SK-N-SH (cell line): ENCODE measurements around the gene TSC22D1. TPM values are rescaled to one million over a fixed set of nuclear protein-coding genes. Genes with fewer than 3 reads are reported as not detected.

Source experiments
- CTCF ChIA-PET: fragments of 300-600, 350-600 bp; formaldehyde crosslinking; extraction: SDS; loops from one replicate; lab custom pipeline; 2021; lab: Yijun Ruan, JAX
- POLR2A ChIA-PET: fragments of 350-600 bp; sonication (Branson Sonifier 250); formaldehyde crosslinking; extraction: SDS; loops from one replicate; lab custom pipeline; 2020; ENCODE audit warnings: antibody characterized with exemption, inconsistent platforms; lab: Yijun Ruan, JAX
- DNase-seq: peaks from one replicate; pipeline ENCODE4 v3.0.0; 2012
- H2AFZ ChIP-seq: fragments of 200-600 bp; sonication (generic); 2 replicates; pipeline ENCODE4 v1.8.1; 2016; ENCODE audit warnings: antibody characterized with exemption, mild to moderate bottlenecking, low read depth
- H3F3A ChIP-seq: fragments of 200-600 bp; sonication (generic); replicated peaks from 2 replicates; pipeline ENCODE3; 2016; ENCODE audit warnings: antibody characterized with exemption, mild to moderate bottlenecking; ENCODE audit not compliant: insufficient read depth
- H3K27ac ChIP-seq, 2 experiments: fragments of 200-500 bp in 1 of 2; fragments of 200-600 bp in 1 of 2; sonication (Bioruptor generic) in 1 of 2; sonication (generic), shearing (Covaris generic) in 1 of 2; 2 replicates each; pipeline versions ENCODE4 v1.5.1 to v1.6.1; 2014 to 2016; ENCODE audit warnings: low read depth in 2 of 2, inconsistent platforms in 1 of 2, low read length in 1 of 2, mild to moderate bottlenecking in 1 of 2, mixed read lengths in 1 of 2
- H3K27me3 ChIP-seq: fragments of 200-600 bp; sonication (generic), shearing (Covaris generic); 2 replicates; pipeline ENCODE4 v1.6.1; 2016; ENCODE audit warnings: mixed run types; ENCODE audit not compliant: insufficient read depth
- H3K36me3 ChIP-seq, 2 experiments: fragments of 200-500 bp in 1 of 2; fragments of 200-600 bp in 1 of 2; sonication (Bioruptor generic) in 1 of 2; sonication (generic) in 1 of 2; replicated peaks in 1 of 2; 2 replicates each; pipeline versions ENCODE3 to v1.5.1; 2014 to 2016; ENCODE audit warnings: low read length in 1 of 2, mild to moderate bottlenecking in 1 of 2; ENCODE audit not compliant: insufficient read depth in 2 of 2, control insufficient read depth in 1 of 2
- H3K4me1 ChIP-seq, 2 experiments: fragments of 200-500 bp in 1 of 2; fragments of 200-600 bp in 1 of 2; sonication (Bioruptor generic) in 1 of 2; sonication (generic), shearing (Covaris generic) in 1 of 2; 2 replicates each; pipeline versions ENCODE4 v1.5.1 to v1.6.1; 2014 to 2016; ENCODE audit warnings: low read depth in 1 of 2, low read length in 1 of 2, mixed run types in 1 of 2; ENCODE audit not compliant: insufficient read depth in 2 of 2, control insufficient read depth in 1 of 2
- H3K4me2 ChIP-seq: fragments of 200-600 bp; sonication (generic), shearing (Covaris generic); 2 replicates; pipeline ENCODE4 v1.6.1; 2017; ENCODE audit warnings: mixed run types
- H3K4me3 ChIP-seq, 2 experiments: fragments of 200-500 bp in 1 of 2; fragments of 200-600 bp in 1 of 2; sonication (Bioruptor generic) in 1 of 2; sonication (generic), shearing (Covaris generic) in 1 of 2; 2 replicates each; pipeline versions ENCODE4 v1.5.1 to v1.8.1; 2014 to 2016; ENCODE audit warnings: low read depth in 2 of 2, inconsistent platforms in 1 of 2, low read length in 1 of 2, mild to moderate bottlenecking in 1 of 2, mixed read lengths in 1 of 2, moderate library complexity in 1 of 2
- H3K79me2 ChIP-seq: fragments of 200-600 bp; sonication (generic); 2 replicates; pipeline ENCODE4 v1.8.1; 2017; ENCODE audit warnings: mild to moderate bottlenecking; ENCODE audit not compliant: insufficient read depth
- H3K9ac ChIP-seq: fragments of 200-600 bp; sonication (generic); 2 replicates; pipeline ENCODE4 v1.6.1; 2017; ENCODE audit warnings: mixed run types
- H3K9me2 ChIP-seq: fragments of 200-600 bp; sonication (generic); 2 replicates; pipeline ENCODE4 v1.6.1; 2017; ENCODE audit warnings: mixed run types
- H3K9me3 ChIP-seq: fragments of 200-600 bp; sonication (generic); 2 replicates; pipeline ENCODE4 v1.6.1; 2017; ENCODE audit warnings: mixed run types, mild to moderate bottlenecking, moderate library complexity
- H4K20me1 ChIP-seq: fragments of 200-600 bp; sonication (generic); 2 replicates; pipeline ENCODE4 v1.6.1; 2017; ENCODE audit warnings: mild to moderate bottlenecking, mixed run types; ENCODE audit not compliant: insufficient read depth
- ELF1 ChIP-seq: IDR thresholded peaks from 2 replicates; pipeline ENCODE4 v1.4.0; 2012
- FOXM1 ChIP-seq: IDR thresholded peaks from 2 replicates; pipeline ENCODE4 v1.4.0; 2012; ENCODE audit warnings: low read depth, mild to moderate bottlenecking
- JUND ChIP-seq: IDR thresholded peaks from 2 replicates; pipeline ENCODE4 v1.4.0; 2012
- MXI1 ChIP-seq: IDR thresholded peaks from 2 replicates; pipeline ENCODE4 v1.6.1; 2012; ENCODE audit warnings: mild to moderate bottlenecking, low read depth, low read length, improper control_type of control experiment
- NRF1 ChIP-seq: IDR thresholded peaks from 2 replicates; pipeline ENCODE4 v1.6.1; 2012; ENCODE audit warnings: low read depth, mild to moderate bottlenecking, low read length
- RAD21 ChIP-seq: IDR thresholded peaks from 2 replicates; pipeline ENCODE4 v1.6.1; 2012; ENCODE audit warnings: mild to moderate bottlenecking, low read length
- RCOR1 ChIP-seq: fragments of 150-350 bp; IDR thresholded peaks from 2 replicates; pipeline ENCODE4 v1.6.1; 2017; ENCODE audit warnings: antibody characterized with exemption, low read length
- SMC3 ChIP-seq: IDR thresholded peaks from 2 replicates; pipeline ENCODE4 v1.6.1; 2012; ENCODE audit warnings: low read depth, low read length, improper control_type of control experiment
- TAF1 ChIP-seq: IDR thresholded peaks from 2 replicates; pipeline ENCODE4 v1.6.1; 2012; ENCODE audit warnings: low read depth, mild to moderate bottlenecking, low read length, moderate library complexity, borderline replicate concordance
- TCF12 ChIP-seq: IDR thresholded peaks from 2 replicates; pipeline ENCODE4 v1.4.0; 2012
- TEAD4 ChIP-seq: IDR thresholded peaks from 2 replicates; pipeline ENCODE4 v1.4.0; 2012; ENCODE audit warnings: mild to moderate bottlenecking, borderline replicate concordance; ENCODE audit not compliant: insufficient read depth
- YY1 ChIP-seq: IDR thresholded peaks from 2 replicates; pipeline ENCODE4 v1.4.0; 2012; ENCODE audit warnings: low read depth, mild to moderate bottlenecking
- WGBS: methylation state at CpG from one replicate; pipeline ENCODE4 v1.1.6; 2017; ENCODE audit warnings: low lambda C conversion rate; 5-methylcytosine and 5-hydroxymethylcytosine counted together
- polyA plus RNA-seq, 3 experiments: library from polyadenylated mRNA; depleted of rRNA; stranded (reverse); fragments of >200 nt; gene quantifications; 2 replicates each; pipeline ENCODE4 v1.2.3, GENCODE V29; 2012
- TF ChIP-seq, protein P1 (sequence below): fragments of 150-350 bp; IDR thresholded peaks from 2 replicates; pipeline ENCODE4 v1.6.1; 2017; ENCODE audit warnings: antibody characterized with exemption, low read length, low read depth, borderline replicate concordance
- TF ChIP-seq, protein P2 (sequence below): fragments of 150-350 bp; IDR thresholded peaks from 2 replicates; pipeline ENCODE4 v1.6.1; 2016; ENCODE audit warnings: mild to moderate bottlenecking, low read depth, low read length
- TF ChIP-seq, protein P3 (sequence below): IDR thresholded peaks from 2 replicates; pipeline ENCODE4 v1.6.1; 2012; ENCODE audit warnings: mild to moderate bottlenecking, low read depth, low read length, moderate library complexity
- TF ChIP-seq, protein P4 (sequence below): IDR thresholded peaks from 2 replicates; pipeline ENCODE4; 2012
- TF ChIP-seq, protein P5 (sequence below): fragments of 200-600 bp; sonication (generic); IDR thresholded peaks from 2 replicates; pipeline ENCODE4 v1.6.1; 2017; ENCODE audit warnings: antibody characterized with exemption, mild to moderate bottlenecking, moderate library complexity
- TF ChIP-seq, protein P6 (sequence below): IDR thresholded peaks from 2 replicates; pipeline ENCODE4 v1.4.0; 2012; ENCODE audit warnings: low read depth
- TF ChIP-seq, protein P7 (sequence below): IDR thresholded peaks from 2 replicates; pipeline ENCODE4 v1.4.0; 2012; ENCODE audit warnings: low read depth, borderline replicate concordance

Gene TSC22D1
- polyA plus RNA-seq, 1 of the 3 experiments (the other 2 are of a cell fraction), result 137 TPM

DNA sequence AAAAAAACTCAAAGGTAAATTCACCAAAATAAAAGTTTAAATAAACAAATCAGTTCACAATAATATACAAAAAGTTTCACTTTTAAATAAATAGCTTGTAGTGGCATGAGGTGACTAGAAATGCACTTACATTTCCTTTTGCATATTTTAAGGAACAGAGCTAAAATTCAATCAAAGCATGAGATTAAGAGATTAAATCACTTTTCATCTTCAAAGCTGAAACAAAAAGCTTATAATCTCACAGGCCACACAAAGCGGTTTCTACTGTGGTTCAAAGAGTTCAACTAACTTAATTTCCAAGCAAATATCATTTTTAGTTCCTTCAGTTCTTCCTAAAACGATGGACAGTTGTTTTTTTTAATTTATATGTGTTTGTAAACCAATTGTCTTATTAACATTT lies 38.9 kb downstream of the TSC22D1 start:
- 53% methylated on average over 2 of the region's 2 CpGs for WGBS
- Histone ChIP-seq H3K4me1 (peaks cover 0 to 8% of the 10 kb centered on the region in 2 experiments; a peak in 2 of 4 replicates), H3K9ac (no peak overlapping the region), H3K27me3 (no peaks in the 10 kb centered on the region), H3K27ac (no peak overlapping the region), H3K79me2 (peaks cover 32% of the 10 kb centered on the region), H3K9me2 (no peaks in the 10 kb centered on the region), H3K9me3 (no peaks in the 10 kb centered on the region), H2AFZ (no peak overlapping the region), H3F3A (peaks cover 11% of the 10 kb centered on the region), H3K36me3 (peaks cover 50 to 57% of the 10 kb centered on the region in 2 experiments), H4K20me1 (peaks cover 7% of the 10 kb centered on the region; the same call in 1 of the 2 replicates), H3K4me3 (no peak overlapping the region), H3K4me2 (no peak overlapping the region)
- no peak for DNase-seq
- ChIA-PET CTCF (interaction anchor here (1.0 to 1.9 kb wide), 4 partner anchors 9 to 630 kb away, joined by 3 to 5 read pairs (median 3); no protein-coding TSS in a partner anchor), POLR2A (no interaction called here)
- TF ChIP-seq FOXM1, result no peak
- no peak for TF ChIP-seq SMC3
- no peak for TF ChIP-seq ELF1
- TF ChIP-seq, protein P1, sequence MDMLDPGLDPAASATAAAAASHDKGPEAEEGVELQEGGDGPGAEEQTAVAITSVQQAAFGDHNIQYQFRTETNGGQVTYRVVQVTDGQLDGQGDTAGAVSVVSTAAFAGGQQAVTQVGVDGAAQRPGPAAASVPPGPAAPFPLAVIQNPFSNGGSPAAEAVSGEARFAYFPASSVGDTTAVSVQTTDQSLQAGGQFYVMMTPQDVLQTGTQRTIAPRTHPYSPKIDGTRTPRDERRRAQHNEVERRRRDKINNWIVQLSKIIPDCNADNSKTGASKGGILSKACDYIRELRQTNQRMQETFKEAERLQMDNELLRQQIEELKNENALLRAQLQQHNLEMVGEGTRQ, result no peak
- TF ChIP-seq, protein P2, sequence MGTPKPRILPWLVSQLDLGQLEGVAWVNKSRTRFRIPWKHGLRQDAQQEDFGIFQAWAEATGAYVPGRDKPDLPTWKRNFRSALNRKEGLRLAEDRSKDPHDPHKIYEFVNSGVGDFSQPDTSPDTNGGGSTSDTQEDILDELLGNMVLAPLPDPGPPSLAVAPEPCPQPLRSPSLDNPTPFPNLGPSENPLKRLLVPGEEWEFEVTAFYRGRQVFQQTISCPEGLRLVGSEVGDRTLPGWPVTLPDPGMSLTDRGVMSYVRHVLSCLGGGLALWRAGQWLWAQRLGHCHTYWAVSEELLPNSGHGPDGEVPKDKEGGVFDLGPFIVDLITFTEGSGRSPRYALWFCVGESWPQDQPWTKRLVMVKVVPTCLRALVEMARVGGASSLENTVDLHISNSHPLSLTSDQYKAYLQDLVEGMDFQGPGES, result no peak
- no peak for TF ChIP-seq TEAD4
- TF ChIP-seq, protein P3, sequence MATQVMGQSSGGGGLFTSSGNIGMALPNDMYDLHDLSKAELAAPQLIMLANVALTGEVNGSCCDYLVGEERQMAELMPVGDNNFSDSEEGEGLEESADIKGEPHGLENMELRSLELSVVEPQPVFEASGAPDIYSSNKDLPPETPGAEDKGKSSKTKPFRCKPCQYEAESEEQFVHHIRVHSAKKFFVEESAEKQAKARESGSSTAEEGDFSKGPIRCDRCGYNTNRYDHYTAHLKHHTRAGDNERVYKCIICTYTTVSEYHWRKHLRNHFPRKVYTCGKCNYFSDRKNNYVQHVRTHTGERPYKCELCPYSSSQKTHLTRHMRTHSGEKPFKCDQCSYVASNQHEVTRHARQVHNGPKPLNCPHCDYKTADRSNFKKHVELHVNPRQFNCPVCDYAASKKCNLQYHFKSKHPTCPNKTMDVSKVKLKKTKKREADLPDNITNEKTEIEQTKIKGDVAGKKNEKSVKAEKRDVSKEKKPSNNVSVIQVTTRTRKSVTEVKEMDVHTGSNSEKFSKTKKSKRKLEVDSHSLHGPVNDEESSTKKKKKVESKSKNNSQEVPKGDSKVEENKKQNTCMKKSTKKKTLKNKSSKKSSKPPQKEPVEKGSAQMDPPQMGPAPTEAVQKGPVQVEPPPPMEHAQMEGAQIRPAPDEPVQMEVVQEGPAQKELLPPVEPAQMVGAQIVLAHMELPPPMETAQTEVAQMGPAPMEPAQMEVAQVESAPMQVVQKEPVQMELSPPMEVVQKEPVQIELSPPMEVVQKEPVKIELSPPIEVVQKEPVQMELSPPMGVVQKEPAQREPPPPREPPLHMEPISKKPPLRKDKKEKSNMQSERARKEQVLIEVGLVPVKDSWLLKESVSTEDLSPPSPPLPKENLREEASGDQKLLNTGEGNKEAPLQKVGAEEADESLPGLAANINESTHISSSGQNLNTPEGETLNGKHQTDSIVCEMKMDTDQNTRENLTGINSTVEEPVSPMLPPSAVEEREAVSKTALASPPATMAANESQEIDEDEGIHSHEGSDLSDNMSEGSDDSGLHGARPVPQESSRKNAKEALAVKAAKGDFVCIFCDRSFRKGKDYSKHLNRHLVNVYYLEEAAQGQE, result no peak
- TF ChIP-seq, protein P4, sequence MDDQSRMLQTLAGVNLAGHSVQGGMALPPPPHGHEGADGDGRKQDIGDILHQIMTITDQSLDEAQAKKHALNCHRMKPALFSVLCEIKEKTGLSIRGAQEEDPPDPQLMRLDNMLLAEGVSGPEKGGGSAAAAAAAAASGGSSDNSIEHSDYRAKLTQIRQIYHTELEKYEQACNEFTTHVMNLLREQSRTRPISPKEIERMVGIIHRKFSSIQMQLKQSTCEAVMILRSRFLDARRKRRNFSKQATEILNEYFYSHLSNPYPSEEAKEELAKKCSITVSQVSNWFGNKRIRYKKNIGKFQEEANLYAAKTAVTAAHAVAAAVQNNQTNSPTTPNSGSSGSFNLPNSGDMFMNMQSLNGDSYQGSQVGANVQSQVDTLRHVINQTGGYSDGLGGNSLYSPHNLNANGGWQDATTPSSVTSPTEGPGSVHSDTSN, result no peak
- TF ChIP-seq MXI1, result no peak
- TF ChIP-seq, protein P5, sequence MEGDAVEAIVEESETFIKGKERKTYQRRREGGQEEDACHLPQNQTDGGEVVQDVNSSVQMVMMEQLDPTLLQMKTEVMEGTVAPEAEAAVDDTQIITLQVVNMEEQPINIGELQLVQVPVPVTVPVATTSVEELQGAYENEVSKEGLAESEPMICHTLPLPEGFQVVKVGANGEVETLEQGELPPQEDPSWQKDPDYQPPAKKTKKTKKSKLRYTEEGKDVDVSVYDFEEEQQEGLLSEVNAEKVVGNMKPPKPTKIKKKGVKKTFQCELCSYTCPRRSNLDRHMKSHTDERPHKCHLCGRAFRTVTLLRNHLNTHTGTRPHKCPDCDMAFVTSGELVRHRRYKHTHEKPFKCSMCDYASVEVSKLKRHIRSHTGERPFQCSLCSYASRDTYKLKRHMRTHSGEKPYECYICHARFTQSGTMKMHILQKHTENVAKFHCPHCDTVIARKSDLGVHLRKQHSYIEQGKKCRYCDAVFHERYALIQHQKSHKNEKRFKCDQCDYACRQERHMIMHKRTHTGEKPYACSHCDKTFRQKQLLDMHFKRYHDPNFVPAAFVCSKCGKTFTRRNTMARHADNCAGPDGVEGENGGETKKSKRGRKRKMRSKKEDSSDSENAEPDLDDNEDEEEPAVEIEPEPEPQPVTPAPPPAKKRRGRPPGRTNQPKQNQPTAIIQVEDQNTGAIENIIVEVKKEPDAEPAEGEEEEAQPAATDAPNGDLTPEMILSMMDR, result no peak
- TF ChIP-seq NRF1, result no peak
- TF ChIP-seq RCOR1, result no peak
- TF ChIP-seq, protein P6, sequence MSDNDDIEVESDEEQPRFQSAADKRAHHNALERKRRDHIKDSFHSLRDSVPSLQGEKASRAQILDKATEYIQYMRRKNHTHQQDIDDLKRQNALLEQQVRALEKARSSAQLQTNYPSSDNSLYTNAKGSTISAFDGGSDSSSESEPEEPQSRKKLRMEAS, result no peak
- TF ChIP-seq TAF1, result no peak
- TF ChIP-seq TCF12, result no peak
- TF ChIP-seq, protein P7, sequence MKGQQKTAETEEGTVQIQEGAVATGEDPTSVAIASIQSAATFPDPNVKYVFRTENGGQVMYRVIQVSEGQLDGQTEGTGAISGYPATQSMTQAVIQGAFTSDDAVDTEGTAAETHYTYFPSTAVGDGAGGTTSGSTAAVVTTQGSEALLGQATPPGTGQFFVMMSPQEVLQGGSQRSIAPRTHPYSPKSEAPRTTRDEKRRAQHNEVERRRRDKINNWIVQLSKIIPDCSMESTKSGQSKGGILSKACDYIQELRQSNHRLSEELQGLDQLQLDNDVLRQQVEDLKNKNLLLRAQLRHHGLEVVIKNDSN, result no peak
- TF ChIP-seq JUND, result no peak
- TF ChIP-seq RAD21, result no peak
- TF ChIP-seq YY1, result no peak
